ENCODE data around the gene ACAA1. TPM values are rescaled to one million over a fixed set of nuclear protein-coding genes. Genes with fewer than 3 reads are reported as not detected.
"Not testable (repeated sequence)": the region's sequence is repeated elsewhere in the genome, so short reads cannot be mapped to it uniquely, and the experiment has no call there.

ACAA1 gene
- total RNA-seq, 1 donor from 2014 or later = 50.2 TPM

GRCh38 chr3:38086496-38086895, 50.4 kb downstream of the ACAA1 start:
- H3K36me3 Mint-ChIP-seq (ENCODE audit: low read depth) = peaks cover 16% of the 10 kb centered on the region
- no peak for TF ChIP-seq CTCF (conservative IDR thresholded peaks at IDR 0.05)

GRCh38 chr3:38085943-38086324, 51.0 kb downstream of the ACAA1 start:
- H3K9me3 Mint-ChIP-seq = peaks cover 12% of the 10 kb centered on the region
- peaks cover 11% of the 10 kb centered on the region for H3K4me1 Mint-ChIP-seq
- peaks cover 16% of the 10 kb centered on the region for H3K36me3 Mint-ChIP-seq (ENCODE audit: low read depth)
- no peak for TF ChIP-seq CTCF (conservative IDR thresholded peaks at IDR 0.05)
- H3K4me3 Mint-ChIP-seq = peak overlapping the region; percentile 69
- peaks cover 14% of the 10 kb centered on the region for H3K27me3 Mint-ChIP-seq (ENCODE audit: low read depth)
- H3K27ac Mint-ChIP-seq (ENCODE audit: unreplicated experiment) = no peak overlapping the region
- DNase-seq (ENCODE audit: low read depth, low spot score) = no peak

More at GRCh38 chr3:38086496-38086895, 50.4 kb downstream of the ACAA1 start:
- H3K9me3 Mint-ChIP-seq = peaks cover 12% of the 10 kb centered on the region
- peaks cover 11% of the 10 kb centered on the region for H3K4me1 Mint-ChIP-seq
- no peak overlapping the region for H3K4me3 Mint-ChIP-seq
- H3K27me3 Mint-ChIP-seq (ENCODE audit: low read depth) = peaks cover 17% of the 10 kb centered on the region
- DNase-seq (ENCODE audit: low read depth, low spot score) = no peak
- no peak overlapping the region for H3K27ac Mint-ChIP-seq (ENCODE audit: unreplicated experiment)

- Mint-ChIP-seq H3K4me3 (peak overlapping the region; percentile 69), H3K4me1 (peaks cover 13% of the 10 kb centered on the region), H3K27ac (ENCODE audit: unreplicated experiment) (peak overlapping the region; percentile 62), H3K36me3 (ENCODE audit: low read depth) (peaks cover 18% of the 10 kb centered on the region), H3K27me3 (ENCODE audit: low read depth) (peaks cover 14% of the 10 kb centered on the region), H3K9me3 (peaks cover 12% of the 10 kb centered on the region)
- no peak for TF ChIP-seq CTCF (conservative IDR thresholded peaks at IDR 0.05)
- DNase-seq (ENCODE audit: low read depth, low spot score) = no peak
These were observed 51.5 kb downstream of the ACAA1 start for GRCh38 chr3:38085311-38085942.

- Mint-ChIP-seq H3K27me3 (ENCODE audit: low read depth) (peaks cover 14% of the 10 kb centered on the region), H3K4me1 (peaks cover 15% of the 10 kb centered on the region), H3K4me3 (peak overlapping the region; percentile 69), H3K27ac (ENCODE audit: unreplicated experiment) (no peak overlapping the region), H3K36me3 (ENCODE audit: low read depth) (peaks cover 19% of the 10 kb centered on the region), H3K9me3 (peaks cover 12% of the 10 kb centered on the region)
- peak; percentile 27 for DNase-seq (ENCODE audit: low read depth, low spot score)
- no peak for TF ChIP-seq CTCF (conservative IDR thresholded peaks at IDR 0.05)
These were observed 52.3 kb downstream of the ACAA1 start for GRCh38 chr3:38084334-38085310.

- peak overlapping the region; percentile 69 for H3K4me3 Mint-ChIP-seq
These were observed 53.0 kb downstream of the ACAA1 start for GRCh38 chr3:38083871-38084333.

GRCh38 chr3:38083254-38083653, 53.7 kb downstream of the ACAA1 start:
- Mint-ChIP-seq H3K4me1 (peaks cover 15% of the 10 kb centered on the region), H3K27me3 (ENCODE audit: low read depth) (peaks cover 14% of the 10 kb centered on the region), H3K9me3 (peaks cover 12% of the 10 kb centered on the region), H3K36me3 (ENCODE audit: low read depth) (peaks cover 19% of the 10 kb centered on the region)
- not testable (repeated sequence) for H3K4me3 Mint-ChIP-seq; H3K27ac Mint-ChIP-seq (ENCODE audit: unreplicated experiment); DNase-seq (ENCODE audit: low read depth, low spot score)

More at GRCh38 chr3:38083871-38084333, 53.0 kb downstream of the ACAA1 start:
- H3K4me1 Mint-ChIP-seq = peaks cover 15% of the 10 kb centered on the region
- no peak overlapping the region for H3K27ac Mint-ChIP-seq (ENCODE audit: unreplicated experiment)
- H3K9me3 Mint-ChIP-seq = peaks cover 12% of the 10 kb centered on the region
- no peak for DNase-seq (ENCODE audit: low read depth, low spot score)
- peaks cover 14% of the 10 kb centered on the region for H3K27me3 Mint-ChIP-seq (ENCODE audit: low read depth)
- H3K36me3 Mint-ChIP-seq (ENCODE audit: low read depth) = peaks cover 19% of the 10 kb centered on the region
- no peak for TF ChIP-seq CTCF (conservative IDR thresholded peaks at IDR 0.05)

- not testable (repeated sequence) for DNase-seq (ENCODE audit: low read depth, low spot score); H3K4me3 Mint-ChIP-seq; H3K27ac Mint-ChIP-seq (ENCODE audit: unreplicated experiment)
- Mint-ChIP-seq H3K9me3 (peaks cover 12% of the 10 kb centered on the region), H3K4me1 (peaks cover 15% of the 10 kb centered on the region), H3K36me3 (ENCODE audit: low read depth) (peaks cover 19% of the 10 kb centered on the region), H3K27me3 (ENCODE audit: low read depth) (peaks cover 14% of the 10 kb centered on the region)
These were observed 54.6 kb downstream of the ACAA1 start for GRCh38 chr3:38082296-38082695.

GRCh38 chr3:38077073-38077472, 59.9 kb downstream of the ACAA1 start:
- not testable (repeated sequence) for H3K27ac Mint-ChIP-seq (ENCODE audit: unreplicated experiment); H3K36me3 Mint-ChIP-seq (ENCODE audit: low read depth); DNase-seq (ENCODE audit: low read depth, low spot score); H3K9me3 Mint-ChIP-seq; H3K4me3 Mint-ChIP-seq; H3K4me1 Mint-ChIP-seq; H3K27me3 Mint-ChIP-seq (ENCODE audit: low read depth)
